Liver (tissue), 2 donors: ENCODE results near the gene MYH13.

Source experiments
- CTCF ChIP-seq: fragments of 150-350 bp; IDR thresholded peaks from 2 replicates; pipeline ENCODE4 v1.5.1; 2017; ENCODE audit warnings: improper control_type of control experiment, low read depth, low read length; ENCODE audit not compliant: missing input control
- MAX ChIP-seq: IDR thresholded peaks from 2 replicates; pipeline ENCODE4 v1.6.1; 2016; ENCODE audit warnings: antibody characterized with exemption
- TF ChIP-seq, protein P1 (sequence below): IDR thresholded peaks from 2 replicates; pipeline ENCODE4 v1.6.1; 2016; ENCODE audit warnings: antibody characterized with exemption, mild to moderate bottlenecking
- donor health status: healthy.

DNA sequence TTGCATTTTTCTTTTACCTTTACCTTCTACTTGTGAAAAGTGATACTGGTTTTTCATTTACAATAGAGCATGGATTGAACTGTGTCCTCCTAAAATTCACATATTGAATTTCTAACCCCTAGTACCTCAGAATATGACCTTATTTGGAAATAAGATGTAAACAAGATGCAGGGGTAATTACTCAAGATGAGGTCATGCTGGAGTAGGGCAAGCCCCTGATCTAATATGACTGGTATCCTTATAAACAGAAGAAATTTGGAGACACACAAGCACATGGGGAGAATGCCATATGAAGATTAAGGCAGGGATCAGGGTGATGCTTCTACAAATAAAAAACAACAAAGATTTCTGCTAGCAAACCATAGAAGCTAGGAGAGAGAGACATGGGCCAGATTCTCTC is 12.2 kb downstream of the MYH13 start:
- TF ChIP-seq CTCF (no peak), MAX (no peak)
- TF ChIP-seq, protein P1, sequence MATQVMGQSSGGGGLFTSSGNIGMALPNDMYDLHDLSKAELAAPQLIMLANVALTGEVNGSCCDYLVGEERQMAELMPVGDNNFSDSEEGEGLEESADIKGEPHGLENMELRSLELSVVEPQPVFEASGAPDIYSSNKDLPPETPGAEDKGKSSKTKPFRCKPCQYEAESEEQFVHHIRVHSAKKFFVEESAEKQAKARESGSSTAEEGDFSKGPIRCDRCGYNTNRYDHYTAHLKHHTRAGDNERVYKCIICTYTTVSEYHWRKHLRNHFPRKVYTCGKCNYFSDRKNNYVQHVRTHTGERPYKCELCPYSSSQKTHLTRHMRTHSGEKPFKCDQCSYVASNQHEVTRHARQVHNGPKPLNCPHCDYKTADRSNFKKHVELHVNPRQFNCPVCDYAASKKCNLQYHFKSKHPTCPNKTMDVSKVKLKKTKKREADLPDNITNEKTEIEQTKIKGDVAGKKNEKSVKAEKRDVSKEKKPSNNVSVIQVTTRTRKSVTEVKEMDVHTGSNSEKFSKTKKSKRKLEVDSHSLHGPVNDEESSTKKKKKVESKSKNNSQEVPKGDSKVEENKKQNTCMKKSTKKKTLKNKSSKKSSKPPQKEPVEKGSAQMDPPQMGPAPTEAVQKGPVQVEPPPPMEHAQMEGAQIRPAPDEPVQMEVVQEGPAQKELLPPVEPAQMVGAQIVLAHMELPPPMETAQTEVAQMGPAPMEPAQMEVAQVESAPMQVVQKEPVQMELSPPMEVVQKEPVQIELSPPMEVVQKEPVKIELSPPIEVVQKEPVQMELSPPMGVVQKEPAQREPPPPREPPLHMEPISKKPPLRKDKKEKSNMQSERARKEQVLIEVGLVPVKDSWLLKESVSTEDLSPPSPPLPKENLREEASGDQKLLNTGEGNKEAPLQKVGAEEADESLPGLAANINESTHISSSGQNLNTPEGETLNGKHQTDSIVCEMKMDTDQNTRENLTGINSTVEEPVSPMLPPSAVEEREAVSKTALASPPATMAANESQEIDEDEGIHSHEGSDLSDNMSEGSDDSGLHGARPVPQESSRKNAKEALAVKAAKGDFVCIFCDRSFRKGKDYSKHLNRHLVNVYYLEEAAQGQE, result no peak
